K562 (cell line): ENCODE data around the gene TTC24. TPM values are rescaled to one million over a fixed set of nuclear protein-coding genes. Genes with fewer than 3 reads are reported as not detected.

Experiments used
- ATAC-seq: fragments of 200-7000 bp; cut with Tn5 transposase; 3 replicates; pipeline ENCODE4 v1.9.1; 2020; ENCODE audit warnings: moderate library complexity
- BruUV-seq: library from RNA; stranded (reverse); fragments of 400-500 nt; replicated peaks from 2 replicates; lab custom pipeline; 2021; lab: Mats Ljungman, UMichigan
- CTCF ChIA-PET: fragments of 300-600 bp; formaldehyde crosslinking; extraction: SDS; loops from one replicate; lab custom pipeline; 2021; ENCODE audit warnings: low intra/inter-chr PET ratio; lab: Yijun Ruan, JAX
- POLR2A ChIA-PET: fragments of 300-600, 350-650 bp; sonication (Branson Sonifier 250); formaldehyde crosslinking; extraction: SDS; loops from one replicate; lab custom pipeline; 2021; ENCODE audit warnings: antibody characterized with exemption, inconsistent platforms; lab: Yijun Ruan, JAX
- DNase-seq, 4 experiments: peaks; one replicate each; pipeline versions ENCODE4 v3.0.0 to v3.0.0-alpha.2; 2011 to 2018; ENCODE audit warnings: low spot score in 3 of 4, mixed read lengths in 3 of 4; ENCODE audit errors: extremely low read depth in 1 of 4
- FAIRE-seq: peaks from 2 replicates; lab custom pipeline; 2011; peaks lifted over from hg19 to GRCh38; lab: Jason Lieb, UNC
- H2AFZ ChIP-seq: 2 replicates; pipeline ENCODE4 v1.6.0; 2011; ENCODE audit warnings: low read depth, low read length, control low read depth, inconsistent platforms
- H3K27ac ChIP-seq: fragments of 200-600 bp; 3 replicates; pipeline ENCODE4 v1.8.0; 2011; ENCODE audit warnings: low read depth, mild to moderate bottlenecking, control low read depth, inconsistent platforms, low read length, moderate library complexity, mixed read lengths; ENCODE audit errors: extremely low read depth
- H3K27me3 ChIP-seq, 2 experiments: fragments of 300-600 bp in 1 of 2; 2 replicates in 1 of 2; 3 replicates in 1 of 2; pipeline versions ENCODE4 v1.6.0 to v1.8.0; 2011; ENCODE audit warnings: inconsistent platforms in 2 of 2, low read length in 2 of 2, mild to moderate bottlenecking in 1 of 2, mixed read lengths in 1 of 2, moderate library complexity in 1 of 2; ENCODE audit not compliant: control insufficient read depth in 2 of 2, insufficient read depth in 2 of 2
- H3K36me3 ChIP-seq: fragments of 300-600 bp; 3 replicates; pipeline ENCODE4 v1.8.0; 2011; ENCODE audit warnings: mild to moderate bottlenecking, low read length, inconsistent platforms; ENCODE audit not compliant: control insufficient read depth, insufficient read depth
- H3K4me1 ChIP-seq, 2 experiments: fragments of 200-600 bp in 1 of 2; replicated peaks in 1 of 2; 2 replicates in 1 of 2; 3 replicates in 1 of 2; pipeline versions ENCODE4 v1.5.1 to v1.8.0; 2011; ENCODE audit warnings: inconsistent platforms in 2 of 2, low read length in 2 of 2, mild to moderate bottlenecking in 1 of 2, mixed read lengths in 1 of 2, moderate library complexity in 1 of 2; ENCODE audit not compliant: control insufficient read depth in 2 of 2, insufficient read depth in 2 of 2
- H3K4me2 ChIP-seq: 2 replicates; pipeline ENCODE4 v1.6.1; 2011; ENCODE audit warnings: low read length, control low read depth, inconsistent platforms, mixed read lengths; ENCODE audit not compliant: insufficient read depth
- H3K4me3 ChIP-seq: fragments of 200-600 bp; sonication (generic), shearing (Covaris generic); 2 replicates; pipeline ENCODE4 v1.5.1; 2016; ENCODE audit warnings: control low read depth, inconsistent platforms
- H3K79me2 ChIP-seq: fragments of 200-600 bp; 3 replicates; pipeline ENCODE4 v1.8.0; 2011; ENCODE audit warnings: low read length, inconsistent platforms; ENCODE audit not compliant: control insufficient read depth, insufficient read depth
- H3K9ac ChIP-seq, 2 experiments: 2 replicates each; pipeline versions ENCODE4 v1.6.0 to v1.6.1; 2011; ENCODE audit warnings: low read depth in 2 of 2, low read length in 2 of 2, control low read depth in 1 of 2, inconsistent platforms in 1 of 2, mild to moderate bottlenecking in 1 of 2, mixed read lengths in 1 of 2; ENCODE audit not compliant: insufficient read depth in 1 of 2
- H3K9me1 ChIP-seq: one replicate; pipeline ENCODE4 v1.6.0; 2011; ENCODE audit warnings: inconsistent platforms, mild to moderate bottlenecking, low read length, moderate library complexity; ENCODE audit not compliant: control insufficient read depth, insufficient read depth
- H3K9me3 ChIP-seq: replicated peaks from 2 replicates; pipeline ENCODE4 v1.5.1; 2011; ENCODE audit warnings: low read depth, low read length, inconsistent platforms; ENCODE audit not compliant: control insufficient read depth, insufficient read depth
- H4K20me1 ChIP-seq: replicated peaks from 2 replicates; pipeline ENCODE4 v1.6.1; 2011; ENCODE audit warnings: low read length, inconsistent platforms, mixed read lengths; ENCODE audit not compliant: control insufficient read depth, insufficient read depth
- MAFF ChIP-seq: IDR thresholded peaks from 2 replicates; pipeline ENCODE4 v1.6.1; 2012; ENCODE audit warnings: low read length, improper control_type of control experiment
- PHB2 ChIP-seq: fragments of 450-650 bp; IDR thresholded peaks from 2 replicates; pipeline ENCODE4 v1.6.1; 2017; ENCODE audit warnings: low read depth
- PHF21A ChIP-seq: fragments of 450-650 bp; IDR thresholded peaks from 2 replicates; pipeline ENCODE4 v1.6.1; 2017; ENCODE audit warnings: low read depth, borderline replicate concordance
- REST ChIP-seq, 2 experiments: fragments of 450-650 bp; formaldehyde crosslinking in 1 of 2; IDR thresholded peaks; 2 replicates each; pipeline versions ENCODE4 v1.4.0 to v1.6.1; 2014 to 2020; ENCODE audit warnings: mild to moderate bottlenecking in 2 of 2, borderline replicate concordance in 1 of 2, low read depth in 1 of 2
- ZBTB7A ChIP-seq: IDR thresholded peaks from 2 replicates; pipeline ENCODE4 v1.6.1; 2011; ENCODE audit warnings: low read depth, mild to moderate bottlenecking, low read length, moderate library complexity, borderline replicate concordance; ENCODE audit not compliant: control insufficient read depth
- WGBS: fragments of 100-300 bp; shearing (Covaris generic); methylation state at CpG from one replicate; pipeline ENCODE4 v1.1.6; 2016; ENCODE audit warnings: low coverage, mixed read lengths; ENCODE audit not compliant: insufficient coverage; ENCODE audit errors: missing lambda C conversion rate; 5-methylcytosine and 5-hydroxymethylcytosine counted together
- in situ Hi-C: fragments of 300-500 bp; cut with MboI; formaldehyde crosslinking; loops from 4 replicates; pipeline ENCODE4 v1.15.0; 2018; ENCODE audit warnings: inconsistent platforms, mixed read lengths
- intact Hi-C: fragments of 100-400 bp; cut with micrococcal nuclease; formaldehyde crosslinking; loops from 2 replicates; pipeline ENCODE4 v1.14.2; 2022
- polyA plus RNA-seq, 8 experiments: library from polyadenylated mRNA; depleted of rRNA in 4 of 8; stranded (reverse) in 5 of 8; unstranded in 3 of 8; fragments of >200 nt; fragmentation: Nextera tagmentation in 2 of 8; fragmentation: Illumina TruSeq in 1 of 8; extraction: Ambion mirVana in 2 of 8; extraction: Trizol in 1 of 8; gene quantifications; 2 replicates each; pipeline versions ENCODE4 v1.2.1 to v1.2.3, GENCODE V29; 2011 to 2014; ENCODE audit warnings: inconsistent platforms in 1 of 8, missing spikeins in 1 of 8
- total RNA-seq, 7 experiments: library from RNA; depleted of rRNA in 6 of 7; stranded (reverse); fragments of >200 nt in 6 of 7; fragmentation: Illumina TruSeq in 2 of 7; extraction: Trizol in 2 of 7; gene quantifications; 2 replicates each; pipeline versions ENCODE4 v1.2.1 to v1.2.3, GENCODE V29; 2011 to 2021; ENCODE audit warnings: low replicate concordance in 1 of 7
- TF ChIP-seq, protein P1 (sequence below): fragments of 250-450 bp; sonication (Bioruptor Pico); IDR thresholded peaks from 2 replicates; pipeline ENCODE4 v1.8.0; 2022; ENCODE audit warnings: moderate library complexity, mild to moderate bottlenecking, inconsistent platforms
- TF ChIP-seq, protein P2 (sequence below): fragments of 450-650 bp; IDR thresholded peaks from 2 replicates; pipeline ENCODE4 v1.6.1; 2016; ENCODE audit warnings: mild to moderate bottlenecking
- TF ChIP-seq, protein P3 (sequence below), 3 experiments: IDR thresholded peaks in 2 of 3; conservative IDR thresholded peaks in 1 of 3; 2 replicates each; pipeline ENCODE4 v1.5.1; 2011 to 2012; ENCODE audit warnings: low read length in 3 of 3, mild to moderate bottlenecking in 3 of 3, control low read depth in 2 of 3, improper control_type of control experiment in 1 of 3, inconsistent platforms in 1 of 3, low read depth in 1 of 3, mixed read lengths in 1 of 3, moderate library complexity in 1 of 3; ENCODE audit not compliant: insufficient read depth in 2 of 3

TTC24 gene
- total and polyA plus RNA-seq, 9 of the 15 experiments (the other 6 are each of a cell fraction or from before 2014, with no cell fraction given): not detected

GRCh38 chr1:156608981-156609380, 29.5 kb downstream of the TTC24 start:
- POLR2A ChIA-PET: interaction anchor here (0.9 to 1.2 kb wide), 3 partner anchors 15 to 22 kb away, joined by 4 to 6 read pairs (median 4); partner anchors contain the start of gene NAXE
- TF ChIP-seq REST (IDR thresholded peaks at IDR 0.05; ENCODE audit: borderline replicate concordance): peak; percentile 61; the same call in 1 of the 2 replicates
- TF ChIP-seq REST (CRISPR knock-in tag; IDR thresholded peaks at IDR 0.05; ENCODE audit: low read depth): no peak
- TF ChIP-seq MAFF: no peak
- TF ChIP-seq, protein P1, sequence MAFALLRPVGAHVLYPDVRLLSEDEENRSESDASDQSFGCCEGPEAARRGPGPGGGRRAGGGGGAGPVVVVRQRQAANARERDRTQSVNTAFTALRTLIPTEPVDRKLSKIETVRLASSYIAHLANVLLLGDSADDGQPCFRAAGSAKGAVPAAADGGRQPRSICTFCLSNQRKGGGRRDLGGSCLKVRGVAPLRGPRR (CRISPR knock-in tag): no peak
- TF ChIP-seq PHF21A: no peak
- TF ChIP-seq ZBTB7A: no peak
- TF ChIP-seq, protein P2, sequence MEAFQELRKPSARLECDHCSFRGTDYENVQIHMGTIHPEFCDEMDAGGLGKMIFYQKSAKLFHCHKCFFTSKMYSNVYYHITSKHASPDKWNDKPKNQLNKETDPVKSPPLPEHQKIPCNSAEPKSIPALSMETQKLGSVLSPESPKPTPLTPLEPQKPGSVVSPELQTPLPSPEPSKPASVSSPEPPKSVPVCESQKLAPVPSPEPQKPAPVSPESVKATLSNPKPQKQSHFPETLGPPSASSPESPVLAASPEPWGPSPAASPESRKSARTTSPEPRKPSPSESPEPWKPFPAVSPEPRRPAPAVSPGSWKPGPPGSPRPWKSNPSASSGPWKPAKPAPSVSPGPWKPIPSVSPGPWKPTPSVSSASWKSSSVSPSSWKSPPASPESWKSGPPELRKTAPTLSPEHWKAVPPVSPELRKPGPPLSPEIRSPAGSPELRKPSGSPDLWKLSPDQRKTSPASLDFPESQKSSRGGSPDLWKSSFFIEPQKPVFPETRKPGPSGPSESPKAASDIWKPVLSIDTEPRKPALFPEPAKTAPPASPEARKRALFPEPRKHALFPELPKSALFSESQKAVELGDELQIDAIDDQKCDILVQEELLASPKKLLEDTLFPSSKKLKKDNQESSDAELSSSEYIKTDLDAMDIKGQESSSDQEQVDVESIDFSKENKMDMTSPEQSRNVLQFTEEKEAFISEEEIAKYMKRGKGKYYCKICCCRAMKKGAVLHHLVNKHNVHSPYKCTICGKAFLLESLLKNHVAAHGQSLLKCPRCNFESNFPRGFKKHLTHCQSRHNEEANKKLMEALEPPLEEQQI: no peak
- TF ChIP-seq PHB2: no peak
- TF ChIP-seq, protein P3, sequence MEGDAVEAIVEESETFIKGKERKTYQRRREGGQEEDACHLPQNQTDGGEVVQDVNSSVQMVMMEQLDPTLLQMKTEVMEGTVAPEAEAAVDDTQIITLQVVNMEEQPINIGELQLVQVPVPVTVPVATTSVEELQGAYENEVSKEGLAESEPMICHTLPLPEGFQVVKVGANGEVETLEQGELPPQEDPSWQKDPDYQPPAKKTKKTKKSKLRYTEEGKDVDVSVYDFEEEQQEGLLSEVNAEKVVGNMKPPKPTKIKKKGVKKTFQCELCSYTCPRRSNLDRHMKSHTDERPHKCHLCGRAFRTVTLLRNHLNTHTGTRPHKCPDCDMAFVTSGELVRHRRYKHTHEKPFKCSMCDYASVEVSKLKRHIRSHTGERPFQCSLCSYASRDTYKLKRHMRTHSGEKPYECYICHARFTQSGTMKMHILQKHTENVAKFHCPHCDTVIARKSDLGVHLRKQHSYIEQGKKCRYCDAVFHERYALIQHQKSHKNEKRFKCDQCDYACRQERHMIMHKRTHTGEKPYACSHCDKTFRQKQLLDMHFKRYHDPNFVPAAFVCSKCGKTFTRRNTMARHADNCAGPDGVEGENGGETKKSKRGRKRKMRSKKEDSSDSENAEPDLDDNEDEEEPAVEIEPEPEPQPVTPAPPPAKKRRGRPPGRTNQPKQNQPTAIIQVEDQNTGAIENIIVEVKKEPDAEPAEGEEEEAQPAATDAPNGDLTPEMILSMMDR (IDR thresholded peaks at IDR 0.05 in 2 of 3, conservative IDR thresholded peaks at IDR 0.05 in 1 of 3; ENCODE audit: insufficient read depth in 2 of 3, low read depth in 1 of 3, low read length in 3 of 3): peak; percentile 81 to 85 (median 83)

More at GRCh38 chr1:156608981-156609380, 29.5 kb downstream of the TTC24 start:
- 8% methylated on average over 6 of the region's 6 CpGs for WGBS
- in situ Hi-C loops: no loop called here
- peak; percentile 58 to 62 (median 60) for DNase-seq
- BruUV-seq: no TSS peak
- no peaks in the 10 kb centered on the region for H4K20me1 ChIP-seq
- H3K4me2 ChIP-seq: no peak overlapping the region; the same call in 1 of the 2 replicates
- ATAC-seq: peak; percentile 94
- H3K4me1 ChIP-seq: peaks cover 0 to 2% of the 10 kb centered on the region in 2 experiments; a peak in 2 of 5 replicates
- no peaks in the 10 kb centered on the region for H3K9me1 ChIP-seq
- H3K9me3 ChIP-seq: no peaks in the 10 kb centered on the region
- no peak overlapping the region for H3K27ac ChIP-seq
- no peaks in the 10 kb centered on the region for H3K36me3 ChIP-seq
- FAIRE-seq: peak; percentile 81
- no peak overlapping the region for H3K4me3 ChIP-seq
- CTCF ChIA-PET: interaction anchor here (0.6 to 3.1 kb wide), 12 partner anchors 21 to 226 kb away, joined by 3 to 77 read pairs (median 5); no protein-coding TSS in a partner anchor
- no peaks in the 10 kb centered on the region for H3K27me3 ChIP-seq
- intact Hi-C loops: loop anchor here (1.0 to 2.0 kb wide), 3 partner anchors 25 to 226 kb away; no protein-coding TSS in a partner anchor
- no peak overlapping the region for H3K9ac ChIP-seq
- H3K79me2 ChIP-seq: no peaks in the 10 kb centered on the region
- H2AFZ ChIP-seq: no peak overlapping the region
